IPS DF 19.7 (cell line): ENCODE measurements around the gene NEK11.
"Not testable (repeated sequence)": the region's sequence is repeated elsewhere in the genome, so short reads cannot be mapped to it uniquely, and the experiment has no call there.

Experiments used
- DNase-seq: peaks from one replicate; pipeline ENCODE4 v3.0.0-alpha.2; 2013; ENCODE audit warnings: low read depth, low spot score

NEK11 gene

GRCh38 chr3:131299836-131300235, 273.2 kb downstream of the NEK11 start:
- DNase-seq = no peak

- DNase-seq = no peak
Observed at GRCh38 chr3:131303848-131304247, 277.2 kb downstream of the NEK11 start.

GRCh38 chr3:131304890-131305289, 278.2 kb downstream of the NEK11 start:
- DNase-seq = no peak

DNA sequence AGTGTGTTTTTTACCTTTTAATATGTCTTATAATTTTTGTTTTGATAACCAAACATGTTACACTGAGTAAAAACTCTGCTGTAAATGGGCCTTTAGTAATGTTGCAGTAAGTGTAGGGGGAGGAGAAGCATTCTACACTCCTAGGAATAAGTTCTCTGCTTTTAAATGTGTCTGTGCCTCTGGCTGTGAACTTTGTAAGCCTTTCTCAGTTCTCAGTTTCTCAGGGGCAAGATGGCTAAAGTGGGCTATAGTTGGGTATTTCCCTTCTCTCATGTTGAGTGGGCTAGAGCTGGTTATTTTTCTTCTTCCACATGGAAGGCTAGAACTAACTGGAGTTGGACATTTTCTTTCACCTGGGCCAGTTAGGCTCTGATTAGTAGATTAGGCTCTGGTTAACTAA, 279.6 kb downstream of the NEK11 start:
- no peak for DNase-seq

GRCh38 chr3:131314318-131314717, 287.6 kb downstream of the NEK11 start:
- no peak for DNase-seq

DNA sequence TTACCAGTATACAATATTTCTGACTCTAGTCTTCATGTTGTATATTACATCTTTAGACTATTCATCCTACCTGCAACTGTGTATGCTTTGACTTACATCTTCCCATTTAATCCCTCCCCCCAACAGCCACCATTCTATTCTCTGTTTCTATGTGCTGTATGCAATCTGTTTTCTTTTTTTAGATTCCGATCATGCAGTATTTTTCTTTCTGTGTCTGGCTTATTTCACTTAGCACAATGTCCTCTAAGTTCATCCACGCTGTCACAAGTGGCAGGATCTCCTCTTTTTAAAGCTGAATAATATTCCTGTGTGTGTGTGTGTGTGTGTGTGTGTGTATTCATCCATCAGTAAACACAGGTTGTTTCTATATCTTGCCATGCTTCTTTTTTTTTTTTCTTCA, 288.5 kb downstream of the NEK11 start:
- no peak for DNase-seq

GRCh38 chr3:131317667-131318066, 291.0 kb downstream of the NEK11 start:
- DNase-seq = no peak

GRCh38 chr3:131323014-131323413, 296.3 kb downstream of the NEK11 start:
- no peak for DNase-seq

- no peak for DNase-seq
Observed at GRCh38 chr3:131323792-131324191, 297.1 kb downstream of the NEK11 start.

DNA sequence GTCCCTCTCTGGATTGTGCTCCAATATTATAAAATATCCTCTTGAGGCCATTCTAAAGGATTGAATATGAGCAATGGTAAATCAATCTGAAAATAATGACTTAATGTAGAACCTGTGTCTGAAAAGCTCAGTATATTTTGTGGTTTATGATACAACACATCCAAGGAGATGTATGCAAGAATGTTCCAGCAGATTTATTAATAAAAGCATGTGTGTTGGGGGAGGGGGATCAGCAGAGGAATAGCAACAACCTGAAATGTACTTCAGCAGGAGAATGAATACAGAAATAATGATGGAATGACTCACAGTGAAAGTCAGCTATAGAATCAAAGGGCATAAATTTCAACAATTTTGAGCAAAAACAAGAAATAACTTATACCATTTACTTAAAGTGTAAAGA, 298.2 kb downstream of the NEK11 start:
- DNase-seq = no peak

DNA sequence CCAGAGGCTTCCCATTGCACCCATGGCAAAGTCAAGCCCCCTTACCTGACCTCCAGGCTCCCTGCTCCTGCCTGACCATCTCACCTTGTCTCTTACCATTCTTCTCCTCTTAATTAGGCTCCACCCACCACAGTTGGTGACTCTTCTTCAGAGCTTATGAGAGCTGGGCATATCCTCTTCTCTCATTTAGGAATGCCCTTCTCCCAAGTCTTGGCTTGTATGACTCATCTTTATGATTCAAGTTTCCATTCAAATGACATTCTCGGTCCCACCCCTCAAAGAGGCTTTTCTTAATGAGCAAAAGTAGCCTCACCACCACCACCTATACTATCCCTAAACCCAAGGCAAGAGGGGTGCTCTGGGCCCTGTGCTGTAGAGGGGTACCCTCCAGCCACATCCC, 299.6 kb downstream of the NEK11 start:
- DNase-seq = no peak

DNA sequence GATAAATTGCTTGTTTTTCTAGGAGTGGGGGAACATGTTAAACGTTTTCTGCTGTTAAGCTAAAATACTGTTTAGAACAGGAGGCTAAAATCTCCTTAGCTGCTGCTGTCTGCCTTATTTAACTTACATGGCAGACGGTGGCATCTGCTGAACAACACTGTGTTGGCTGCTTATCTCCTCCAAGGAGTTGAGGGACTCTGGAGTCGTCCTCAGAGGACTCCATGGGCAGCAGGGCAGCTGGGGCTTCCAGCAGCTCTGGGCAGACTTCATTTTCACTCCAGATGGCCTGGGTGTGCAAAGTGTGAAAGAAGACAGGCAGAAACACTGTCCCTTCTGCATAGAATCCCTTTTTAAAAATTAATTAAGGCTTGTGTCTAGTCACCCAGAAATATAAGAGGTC, 302.0 kb downstream of the NEK11 start:
- DNase-seq = no peak

DNA sequence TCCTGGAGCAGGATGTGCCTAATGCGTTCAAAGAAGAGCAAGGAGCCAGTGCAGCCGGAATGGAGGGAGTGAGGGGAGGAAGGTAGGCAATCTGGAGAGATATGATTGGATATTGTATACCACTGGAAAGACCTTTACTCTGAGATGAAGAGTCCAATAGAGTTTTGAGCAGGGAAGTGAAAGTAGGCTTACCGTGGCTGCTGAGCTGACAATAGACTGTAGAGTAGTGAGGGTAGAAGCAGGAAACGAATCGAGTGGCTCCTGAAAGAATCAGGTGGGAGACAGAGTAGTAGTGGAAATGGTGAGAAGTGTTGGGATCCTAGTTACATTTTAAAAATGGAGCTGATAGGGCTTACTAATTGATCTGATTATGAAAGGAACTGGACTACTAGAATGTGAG, 303.1 kb downstream of the NEK11 start:
- DNase-seq = no peak

- not testable (repeated sequence) for DNase-seq
Observed at GRCh38 chr3:131331456-131332085, 304.9 kb downstream of the NEK11 start.

GRCh38 chr3:131338948-131339640, 312.4 kb downstream of the NEK11 start:
- DNase-seq = no peak

DNA sequence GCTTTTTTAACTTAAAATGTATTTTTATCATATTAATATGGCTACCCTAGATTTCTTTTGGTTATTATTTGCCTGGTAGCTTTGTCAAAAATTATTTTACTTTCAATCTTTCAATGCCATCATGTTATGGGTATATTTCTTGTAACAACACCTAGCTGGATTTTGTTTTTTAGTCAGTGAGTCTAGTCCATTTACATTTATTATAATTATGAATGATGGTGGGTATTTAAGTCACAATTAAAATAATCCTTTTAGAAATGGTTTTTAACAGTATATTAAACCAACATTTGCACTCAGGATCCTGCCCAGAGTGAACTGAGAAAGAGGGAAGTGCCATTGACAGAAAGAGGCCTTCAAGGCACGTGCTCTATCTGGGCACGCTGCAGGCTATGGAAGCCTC, 315.1 kb downstream of the NEK11 start:
- no peak for DNase-seq

DNA sequence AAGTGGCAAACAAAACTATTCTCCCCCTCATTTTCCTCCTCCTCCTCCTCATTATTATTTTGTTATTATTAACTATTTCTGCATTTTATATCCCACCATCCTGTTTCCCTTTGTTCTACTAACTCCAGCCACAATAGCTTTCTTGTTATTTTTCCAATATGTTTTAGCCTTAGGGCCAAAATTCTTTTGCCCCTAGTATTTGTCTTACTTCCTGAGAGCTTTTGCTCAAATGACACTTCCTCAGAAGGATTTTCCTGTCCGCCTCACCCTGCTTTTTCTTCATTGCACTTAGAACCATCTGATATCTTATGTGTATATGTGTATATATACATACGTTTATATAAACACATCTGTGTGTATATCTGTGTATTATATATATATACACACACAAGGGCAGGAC, 322.2 kb downstream of the NEK11 start:
- no peak for DNase-seq

DNA sequence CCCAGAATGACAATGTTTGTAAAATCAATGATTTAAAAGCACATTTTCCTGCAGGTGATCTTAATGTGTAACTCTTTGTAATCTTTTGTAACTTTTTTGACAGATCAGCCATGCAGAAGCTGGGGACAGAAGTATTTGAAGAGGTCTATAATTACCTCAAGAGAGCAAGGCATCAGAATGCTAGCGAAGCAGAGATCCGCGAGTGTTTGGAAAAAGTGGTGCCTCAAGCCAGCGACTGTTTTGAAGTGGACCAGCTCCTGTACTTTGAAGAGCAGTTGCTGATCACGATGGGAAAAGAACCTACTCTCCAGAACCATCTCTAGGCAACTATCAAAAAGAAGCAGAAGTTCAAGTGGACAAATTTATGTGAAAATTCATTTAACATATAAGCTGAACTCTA, 322.8 kb downstream of the NEK11 start:
- no peak for DNase-seq

DNA sequence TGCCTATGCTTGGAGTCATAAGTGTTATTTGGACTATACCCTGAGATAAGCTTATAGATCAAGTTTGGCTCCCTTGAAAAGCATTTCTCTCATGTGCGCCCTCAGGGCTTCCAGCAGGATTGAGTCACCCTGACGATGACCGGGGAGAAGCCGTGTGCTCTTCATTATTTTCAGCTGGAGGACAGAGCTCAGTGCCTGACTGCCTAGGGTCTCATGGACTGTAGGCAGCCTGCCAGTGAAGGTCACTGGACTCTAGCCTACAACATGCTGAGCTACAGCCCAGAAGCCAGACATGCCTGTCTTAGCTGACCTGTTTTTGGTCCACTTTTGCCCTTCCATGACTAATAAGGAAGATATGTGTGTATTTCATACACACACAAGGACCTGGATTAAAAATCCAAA, 323.3 kb downstream of the NEK11 start:
- DNase-seq = no peak

DNA sequence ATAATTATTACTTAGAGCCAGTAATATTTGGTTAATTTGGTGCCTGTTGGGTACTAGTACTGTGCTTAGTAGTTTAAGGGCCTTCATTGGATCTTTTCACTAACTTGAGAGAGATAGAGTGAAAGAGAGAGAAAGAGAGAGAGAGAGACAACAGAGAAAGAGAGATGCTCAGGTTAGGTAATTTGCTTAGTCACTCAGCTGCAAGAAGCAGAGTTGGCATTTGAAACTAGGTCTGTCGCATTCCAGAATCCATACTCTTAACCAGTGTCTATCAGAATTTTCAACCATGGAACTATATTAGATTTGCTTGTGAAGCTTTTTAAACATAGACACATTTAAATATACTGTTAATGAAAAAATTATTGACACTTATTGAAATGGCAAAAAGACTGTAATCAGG, 323.8 kb downstream of the NEK11 start:
- DNase-seq = no peak

DNA sequence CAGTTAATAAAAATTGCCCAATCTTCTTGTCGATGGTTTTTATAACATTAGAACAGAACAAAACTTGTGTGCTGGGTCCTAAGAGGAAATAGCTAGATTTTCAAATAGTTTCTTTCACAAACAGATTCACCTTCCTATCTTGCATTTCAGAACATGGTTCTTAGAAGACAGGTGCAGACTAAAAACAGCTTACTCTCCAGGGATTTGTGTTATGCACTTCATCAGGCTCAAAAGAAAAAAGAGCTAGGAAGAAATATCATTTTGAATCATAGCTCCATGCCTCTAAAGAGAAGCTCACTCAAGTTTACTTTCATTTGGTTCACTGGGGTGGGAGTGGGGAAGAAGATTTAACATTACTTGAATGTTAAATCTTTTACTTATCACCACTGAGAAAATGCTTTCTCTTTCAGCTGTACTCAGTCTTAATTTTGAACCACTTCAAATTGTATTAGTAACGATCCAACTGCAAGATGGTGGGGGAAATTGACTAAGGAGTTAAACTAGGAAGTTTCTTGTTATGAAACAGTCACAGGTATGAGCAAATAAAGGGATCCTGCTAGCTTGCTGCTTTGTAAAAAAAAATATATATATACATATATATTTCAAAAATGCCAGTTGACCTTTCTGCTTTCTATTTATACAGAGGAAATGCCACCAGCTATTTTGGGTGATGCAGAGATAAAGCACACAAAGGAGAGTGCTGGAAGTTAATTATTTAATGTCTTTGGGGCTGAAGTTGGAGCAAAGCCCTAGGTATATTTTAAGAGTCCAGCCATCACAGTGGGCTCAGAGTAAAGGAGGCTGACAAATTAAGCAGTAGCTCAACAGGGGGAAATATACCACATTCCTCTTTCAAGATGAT, 326.6 kb downstream of the NEK11 start:
- no peak for DNase-seq

DNA sequence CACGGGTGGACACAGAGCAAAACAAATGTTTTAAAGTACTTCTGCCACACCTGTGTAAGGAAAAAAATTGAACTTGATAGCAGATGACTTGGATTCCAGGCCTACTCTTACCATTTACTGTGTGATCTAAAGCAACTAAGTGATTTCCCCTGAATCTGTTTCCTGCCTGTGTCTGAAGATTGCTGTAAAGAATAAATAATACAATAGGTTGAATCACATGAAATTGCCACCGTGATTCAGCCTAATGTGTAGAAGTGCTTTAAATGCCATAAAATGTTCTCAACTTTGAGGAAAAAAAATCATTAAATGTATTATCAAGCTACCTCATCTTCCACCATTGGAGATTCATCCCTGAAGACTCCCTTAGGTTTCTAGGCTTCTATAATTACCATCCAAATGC, 327.3 kb downstream of the NEK11 start:
- no peak for DNase-seq
